ENCODE measurements around the gene PRAMEF2.
"Not testable (repeated sequence)": the region's sequence is repeated elsewhere in the genome, so short reads cannot be mapped to it uniquely, and the experiment has no call there.

Gene PRAMEF2, protein sequence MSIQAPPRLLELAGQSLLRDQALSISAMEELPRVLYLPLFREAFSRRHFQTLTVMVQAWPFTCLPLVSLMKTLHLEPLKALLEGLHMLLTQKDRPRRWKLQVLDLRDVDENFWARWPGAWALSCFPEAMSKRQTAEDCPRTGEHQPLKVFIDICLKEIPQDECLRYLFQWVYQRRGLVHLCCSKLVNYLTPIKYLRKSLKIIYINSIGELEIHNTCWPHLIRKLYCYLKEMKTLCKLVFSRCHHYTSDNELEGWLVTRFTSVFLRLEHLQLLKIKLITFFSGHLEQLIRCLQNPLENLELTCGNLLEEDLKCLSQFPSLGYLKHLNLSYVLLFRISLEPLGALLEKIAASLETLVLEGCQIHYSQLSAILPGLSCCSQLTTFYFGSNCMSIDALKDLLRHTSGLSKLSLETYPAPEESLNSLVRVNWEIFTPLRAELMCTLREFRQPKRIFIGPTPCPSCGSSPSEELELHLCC

DNA sequence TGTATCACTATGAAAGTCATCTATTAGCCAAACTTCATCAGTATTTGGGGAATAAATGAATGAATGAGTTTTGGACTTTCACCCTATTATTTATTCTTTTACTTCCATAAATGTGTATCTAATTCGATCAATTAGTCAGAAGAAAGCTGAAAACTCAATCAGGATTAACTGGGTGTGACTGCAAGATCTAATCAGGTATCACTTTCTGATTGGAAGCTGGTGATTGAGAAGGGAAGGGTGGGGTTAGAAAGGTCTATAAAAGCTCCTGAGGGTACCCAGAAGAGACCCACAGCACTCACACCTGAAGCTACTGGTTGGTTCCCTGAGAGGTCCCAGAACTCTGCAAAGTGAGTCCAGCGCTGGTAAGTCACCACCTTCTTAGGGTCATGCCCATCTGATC is at the start of gene PRAMEF2:
Gene PRAMEF2, plus strand, starts transcription at position 301 of the 400 bp plus-strand sequence. CDS start 1,924 bp downstream, outside the sequence.
- DNase-seq = not testable (repeated sequence)

DNA sequence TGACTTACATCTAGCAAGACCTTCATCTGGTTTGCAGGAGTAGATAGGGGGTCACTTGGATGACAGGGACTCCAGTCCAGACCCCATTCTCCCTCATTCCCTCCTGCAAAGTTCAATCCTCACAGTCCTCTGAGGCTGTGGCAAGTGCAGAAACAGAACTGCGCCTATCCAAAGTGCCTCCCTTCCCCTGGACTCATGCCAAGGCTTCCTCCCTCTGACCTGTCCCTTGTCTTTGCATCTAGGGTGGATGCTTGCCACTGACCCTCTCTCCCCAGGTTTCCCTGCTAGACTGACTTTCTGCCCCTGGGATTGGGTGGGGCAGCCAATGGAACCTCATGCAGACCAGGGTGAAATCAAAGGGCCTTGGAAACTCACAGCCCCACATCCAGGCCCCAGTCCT is 47.0 kb upstream of the PRAMEF2 start:
- DNase-seq = no peak

DNA sequence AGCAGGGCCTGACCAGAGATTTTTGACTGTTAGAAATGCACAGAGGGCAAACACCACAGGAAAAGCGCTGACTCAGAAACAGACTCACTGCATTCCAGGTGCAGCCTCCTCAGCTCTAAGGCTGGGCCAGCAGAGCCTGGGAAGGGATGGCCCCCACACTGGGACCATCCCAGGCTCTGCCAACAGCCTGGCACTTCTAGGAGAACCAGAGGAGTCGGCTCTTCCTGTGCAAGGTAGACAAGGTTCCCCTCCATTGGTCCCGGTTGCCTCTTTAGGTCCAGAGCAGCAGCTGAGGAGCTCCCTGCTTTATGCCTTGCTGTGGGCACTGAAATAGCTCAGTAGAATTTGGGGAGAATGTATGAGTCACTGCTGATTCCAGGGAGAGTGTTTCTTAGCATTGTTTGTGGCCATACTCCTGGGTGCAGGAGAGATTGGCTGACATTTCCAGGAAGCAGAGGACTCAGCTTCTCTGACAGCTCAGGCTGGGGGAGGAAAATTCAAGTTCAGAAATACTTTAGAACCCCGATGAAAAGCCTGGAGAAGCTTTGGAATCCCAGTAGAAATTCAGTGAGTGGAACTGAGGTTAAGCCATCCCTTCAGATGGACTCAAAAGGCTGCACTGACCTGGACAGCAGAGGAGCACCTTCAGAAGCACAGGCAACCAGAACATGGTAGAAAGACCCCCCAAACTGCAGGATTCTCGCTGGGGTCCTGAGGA is 46.0 kb upstream of the PRAMEF2 start:
- DNase-seq = no peak

DNA sequence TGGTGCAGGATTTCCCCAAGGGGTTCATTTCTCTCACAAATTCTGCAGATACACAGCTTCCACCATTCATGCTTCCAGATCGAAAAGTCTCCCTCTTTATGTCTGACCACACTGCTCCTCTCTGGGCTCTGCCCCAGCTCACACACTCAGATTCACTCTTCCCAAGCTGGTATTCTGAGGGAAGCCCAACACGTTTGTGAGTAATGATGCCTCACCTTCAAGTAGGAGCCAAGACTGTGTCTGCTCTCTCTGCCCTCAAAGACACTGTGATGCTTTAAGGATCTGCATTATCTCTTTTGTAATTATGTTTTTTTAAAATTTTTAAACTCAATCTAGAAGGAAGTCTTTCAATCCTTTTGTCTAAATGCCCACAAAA is 45.5 kb upstream of the PRAMEF2 start:
- DNase-seq = no peak

DNA sequence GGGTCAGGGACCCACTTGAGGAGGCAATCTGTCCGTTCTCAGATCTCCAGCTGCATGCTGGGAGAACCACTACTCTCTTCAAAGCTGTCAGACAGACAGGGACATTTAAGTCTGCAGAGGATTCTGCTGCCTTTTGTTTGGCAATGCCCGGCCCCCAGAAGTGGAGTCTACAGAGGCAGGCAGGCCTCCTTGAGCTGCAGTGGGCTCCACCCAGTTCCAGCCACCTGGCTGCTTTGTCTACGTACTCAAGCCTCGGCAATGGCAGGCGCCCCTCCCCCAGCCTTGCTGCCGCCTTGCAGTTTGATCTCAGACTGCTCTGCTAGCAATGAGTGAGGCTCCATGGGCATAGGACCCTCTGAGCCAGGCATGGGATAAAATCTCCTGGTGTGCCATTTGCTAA is 37.8 kb upstream of the PRAMEF2 start:
- not testable (repeated sequence) for DNase-seq

DNA sequence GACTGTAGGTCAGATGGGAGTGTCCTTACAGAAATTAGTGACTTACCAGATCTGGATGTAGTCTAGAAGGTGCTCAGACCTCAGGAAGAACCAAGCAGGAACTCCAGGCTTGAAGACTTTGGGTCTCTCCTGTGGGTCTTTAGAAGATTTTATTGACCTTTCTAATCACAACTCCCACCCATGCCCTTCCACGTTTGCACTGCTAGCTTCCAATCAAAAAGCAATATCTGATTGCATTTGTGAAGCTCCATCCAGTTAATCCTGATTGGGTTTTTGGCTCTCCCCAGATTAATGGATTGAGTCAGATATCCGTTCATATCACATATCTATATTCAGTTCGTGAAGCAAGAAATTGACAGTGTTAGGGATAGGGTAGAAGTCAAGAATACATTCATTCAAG is 25.6 kb upstream of the PRAMEF2 start, which contains the start of gene PRAMEF11:
Gene PRAMEF11, minus strand, starts transcription at position 101 of the 400 bp plus-strand sequence. CDS start 2,621 bp downstream, outside the sequence.
- DNase-seq = not testable (repeated sequence)

DNA sequence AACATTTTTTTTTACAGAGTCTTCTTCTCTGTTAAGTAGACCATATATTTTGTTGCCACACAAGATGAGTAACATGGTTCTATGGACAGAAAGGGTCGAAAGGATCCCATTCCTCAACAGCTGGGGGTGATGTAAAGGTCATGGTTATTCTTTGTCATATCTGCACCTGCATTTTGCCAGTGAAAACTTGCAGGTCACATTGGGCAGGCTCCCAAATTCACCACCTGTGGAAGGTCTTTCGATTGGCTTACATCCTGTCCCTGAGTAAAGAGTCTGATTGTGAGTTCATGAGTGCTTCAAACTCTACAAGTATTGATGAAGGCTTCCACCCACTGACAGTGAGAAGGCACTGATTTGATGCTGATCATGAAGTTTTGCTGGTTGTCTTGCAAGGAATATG is 23.6 kb upstream of the PRAMEF2 start:
- not testable (repeated sequence) for DNase-seq

DNA sequence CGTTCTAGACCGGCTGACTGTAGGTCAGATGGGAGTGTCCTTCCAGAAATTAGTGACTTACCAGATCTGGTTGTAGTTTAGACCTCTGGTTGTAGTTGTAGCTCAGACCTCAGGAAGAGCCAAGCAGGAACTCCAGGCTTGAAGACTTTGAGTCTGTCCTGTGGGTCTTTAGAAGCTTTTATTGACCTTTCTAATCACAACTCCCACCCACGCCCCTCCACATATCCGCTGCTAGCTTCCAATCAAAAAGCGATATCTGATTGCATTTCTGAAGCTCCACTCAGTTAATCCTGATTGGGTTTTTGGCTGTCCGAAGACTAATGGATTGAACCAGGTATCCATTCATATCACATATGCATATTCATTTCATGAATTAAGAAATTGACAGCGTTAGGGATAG is 8.3 kb upstream of the PRAMEF2 start, which contains the start of gene HNRNPCL1:
Gene HNRNPCL1, minus strand, starts transcription at position 101 of the 400 bp plus-strand sequence. CDS start 431 bp downstream, outside the sequence.
- not testable (repeated sequence) for DNase-seq

DNA sequence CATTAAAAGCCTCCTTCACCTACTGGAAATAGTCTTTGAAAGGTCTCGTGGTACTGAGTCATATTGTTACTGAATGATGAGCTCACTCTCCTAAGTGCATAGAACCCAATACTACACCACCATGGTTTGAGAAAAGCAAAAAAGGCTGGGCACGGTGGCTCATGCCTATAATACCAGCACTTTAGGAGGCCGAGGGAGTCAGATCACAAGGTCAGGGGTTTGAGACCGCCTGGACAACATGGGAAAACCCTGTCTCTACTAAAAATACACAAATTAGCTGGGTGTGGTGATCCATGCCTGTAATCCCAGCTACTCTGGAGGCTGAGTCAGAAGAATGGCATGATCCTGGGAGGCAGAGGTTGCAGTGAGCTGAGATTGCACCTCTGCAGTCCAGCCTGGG is 5.1 kb upstream of the PRAMEF2 start:
- no peak for DNase-seq

DNA sequence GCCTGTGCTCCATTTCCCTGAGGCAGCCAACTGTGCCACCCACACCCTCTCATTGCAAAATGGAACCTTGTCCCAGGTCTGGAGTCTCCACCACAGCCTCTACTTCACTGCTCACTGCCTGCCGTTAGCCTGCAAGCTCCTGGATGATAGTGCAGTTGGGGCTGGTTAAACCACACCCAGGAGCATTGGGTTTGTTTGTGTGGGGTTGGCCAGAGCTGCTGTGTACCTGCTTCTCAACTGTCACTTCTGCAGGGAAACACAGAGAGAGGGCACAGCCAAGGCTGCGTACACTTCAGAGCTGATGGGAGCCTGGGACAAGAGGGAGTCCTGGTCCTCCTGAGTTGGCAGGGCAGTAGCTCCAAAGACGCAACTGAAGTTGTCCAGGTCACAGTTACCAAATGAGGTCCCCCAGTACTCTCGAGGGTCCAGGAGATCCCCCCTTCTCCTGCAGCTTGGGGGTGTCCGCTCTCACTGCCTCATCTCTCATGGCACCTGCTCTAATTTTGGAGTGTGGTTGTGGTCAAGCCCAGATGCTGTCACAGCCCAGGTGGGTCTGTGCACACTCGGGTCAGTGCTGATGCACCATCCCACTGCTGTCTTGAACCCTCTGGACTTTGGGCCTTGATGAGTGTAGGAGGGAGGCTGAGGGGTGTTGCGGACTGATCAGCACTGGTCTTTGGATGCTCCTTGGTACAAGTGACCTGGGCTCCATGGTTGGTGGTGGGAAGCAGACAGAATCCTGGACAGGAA is 6.4 kb downstream of the PRAMEF2 start:
- not testable (repeated sequence) for DNase-seq

DNA sequence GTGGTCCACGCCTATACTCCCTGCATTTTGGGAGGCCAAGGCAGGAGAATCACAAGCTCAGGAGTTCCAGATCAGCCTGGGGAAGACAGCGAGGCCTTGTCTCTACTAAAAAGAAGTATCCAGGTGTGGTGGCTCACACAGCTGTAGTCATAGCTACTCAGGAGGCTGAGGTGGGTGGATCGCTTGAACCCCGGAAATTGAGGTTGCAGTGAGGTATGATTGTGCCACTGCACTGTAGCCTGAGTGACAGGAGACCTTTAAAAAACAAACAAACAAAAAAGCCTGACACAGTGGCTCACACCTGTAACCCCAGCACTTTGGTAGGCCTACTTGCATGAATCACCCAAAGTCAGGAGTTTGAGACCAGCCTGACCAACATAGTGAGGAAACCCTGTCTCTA is 21.6 kb downstream of the PRAMEF2 start:
- DNase-seq = not testable (repeated sequence)

DNA sequence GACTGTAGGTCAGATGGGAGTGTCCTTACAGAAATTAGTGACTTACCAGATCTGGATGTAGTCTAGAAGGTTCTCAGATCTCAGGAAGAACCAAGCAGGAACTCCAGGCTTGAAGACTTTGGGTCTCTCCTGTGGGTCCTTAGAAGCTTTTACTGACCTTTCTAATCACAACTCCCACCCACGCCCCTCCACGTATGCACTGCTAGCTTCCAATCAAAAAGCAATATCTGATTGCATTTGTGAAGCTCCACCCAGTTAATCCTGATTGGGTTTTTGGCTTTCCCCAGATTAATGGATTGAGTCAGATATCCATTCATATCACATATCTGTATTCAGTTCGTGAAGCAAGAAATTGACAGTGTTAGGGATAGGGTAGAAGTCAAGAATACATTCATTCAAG is 29.2 kb downstream of the PRAMEF2 start, which contains the start of gene PRAMEF4:
Gene PRAMEF4, minus strand, starts transcription at position 101 of the 400 bp plus-strand sequence. CDS start 2,807 bp downstream, outside the sequence.
- DNase-seq = not testable (repeated sequence)

DNA sequence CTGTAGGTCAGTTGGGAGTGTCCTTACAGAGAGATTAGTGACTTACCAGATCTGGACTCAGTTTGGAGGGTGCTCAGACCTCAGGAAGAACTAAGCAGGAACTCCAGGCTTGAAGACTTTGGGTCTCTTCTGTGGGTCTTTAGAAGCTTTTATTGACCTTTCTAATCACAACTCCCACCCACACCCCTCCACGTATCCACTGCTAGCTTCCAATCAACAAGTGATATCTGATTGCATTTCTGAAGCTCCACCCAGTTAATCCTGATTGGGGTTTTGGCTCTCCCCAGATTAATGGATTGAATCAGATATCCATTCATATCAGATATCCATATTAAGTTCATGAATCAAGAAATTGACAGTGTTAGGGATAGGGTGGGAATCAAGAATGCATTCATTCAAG is 41.3 kb downstream of the PRAMEF2 start, which contains the start of gene PRAMEF10:
Gene PRAMEF10, minus strand, starts transcription at position 101 of the 400 bp plus-strand sequence. CDS start 2,423 bp downstream, outside the sequence.
- DNase-seq = not testable (repeated sequence)

DNA sequence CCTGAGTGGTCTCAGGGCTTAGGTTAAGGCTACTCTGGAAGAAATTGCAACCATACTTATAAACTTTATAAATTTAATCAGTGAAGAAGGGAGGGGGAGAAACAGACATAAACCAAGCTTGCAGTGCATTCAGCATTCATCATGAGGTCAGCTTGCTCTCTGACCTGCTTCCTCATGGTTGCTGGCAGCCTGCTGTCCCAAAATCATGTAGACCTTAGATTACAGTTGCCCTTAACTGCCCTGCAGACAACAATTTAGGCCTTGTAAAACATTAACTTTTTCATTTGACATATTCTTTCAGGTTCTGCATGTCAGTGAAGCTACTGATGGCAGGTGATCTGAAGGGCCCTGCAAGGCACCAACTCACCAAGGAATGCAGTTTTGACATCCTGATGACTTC is 42.3 kb downstream of the PRAMEF2 start:
- not testable (repeated sequence) for DNase-seq

DNA sequence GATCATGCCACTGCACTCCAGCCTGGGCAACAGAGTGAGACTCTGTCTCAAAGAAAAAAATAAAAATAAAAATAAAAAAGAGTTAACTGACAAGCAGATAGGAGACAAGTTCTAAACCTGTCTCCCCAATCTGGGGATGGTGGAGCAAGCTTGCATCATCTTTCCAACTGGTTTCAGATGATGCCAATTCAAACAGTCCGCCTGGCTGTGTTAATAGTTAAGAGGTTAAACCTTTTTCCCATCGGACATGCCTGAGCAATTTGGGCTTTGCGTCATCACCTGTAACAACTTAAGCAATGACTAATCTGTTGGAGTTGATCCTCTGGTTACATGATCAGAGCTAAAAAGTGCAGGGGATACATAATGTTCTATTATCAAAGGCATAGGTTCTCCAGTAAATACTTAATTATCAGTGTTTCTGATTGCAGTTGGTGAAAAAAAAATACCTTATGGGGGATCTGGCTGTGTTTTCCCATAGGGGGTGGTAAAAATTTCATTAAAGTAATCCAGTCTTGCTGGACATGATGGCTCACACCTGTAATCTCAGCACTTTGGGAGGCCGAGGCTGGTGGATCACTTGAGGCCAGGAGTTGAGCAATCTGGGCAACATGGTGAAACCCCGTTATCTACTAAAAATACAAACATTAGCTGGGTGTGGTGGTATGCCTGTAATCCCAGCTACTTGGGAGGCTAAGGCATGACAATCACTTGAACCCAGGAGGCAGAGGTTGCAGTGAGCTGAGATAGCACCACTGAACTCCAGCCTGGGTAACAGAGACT is 47.1 kb downstream of the PRAMEF2 start:
- DNase-seq = not testable (repeated sequence)
